Skin of body (tissue), 2 donors: ENCODE measurements around the gene F13A1. TPM values are rescaled to one million over a fixed set of nuclear protein-coding genes. Genes with fewer than 3 reads are reported as not detected.
A peak's percentile ranks its signal among the peaks of the same experiment; 100 is the strongest.

Experiments used
- DNase-seq: peaks from one replicate; lab custom pipeline; 2025; lab: John Stamatoyannopoulos, UW
- total RNA-seq: library from RNA; depleted of rRNA; stranded (reverse); fragments of >200 nt; gene quantifications from one replicate; pipeline ENCODE4 v1.2.3, GENCODE V29; 2014

F13A1 gene
- total RNA-seq = 106 TPM

DNA sequence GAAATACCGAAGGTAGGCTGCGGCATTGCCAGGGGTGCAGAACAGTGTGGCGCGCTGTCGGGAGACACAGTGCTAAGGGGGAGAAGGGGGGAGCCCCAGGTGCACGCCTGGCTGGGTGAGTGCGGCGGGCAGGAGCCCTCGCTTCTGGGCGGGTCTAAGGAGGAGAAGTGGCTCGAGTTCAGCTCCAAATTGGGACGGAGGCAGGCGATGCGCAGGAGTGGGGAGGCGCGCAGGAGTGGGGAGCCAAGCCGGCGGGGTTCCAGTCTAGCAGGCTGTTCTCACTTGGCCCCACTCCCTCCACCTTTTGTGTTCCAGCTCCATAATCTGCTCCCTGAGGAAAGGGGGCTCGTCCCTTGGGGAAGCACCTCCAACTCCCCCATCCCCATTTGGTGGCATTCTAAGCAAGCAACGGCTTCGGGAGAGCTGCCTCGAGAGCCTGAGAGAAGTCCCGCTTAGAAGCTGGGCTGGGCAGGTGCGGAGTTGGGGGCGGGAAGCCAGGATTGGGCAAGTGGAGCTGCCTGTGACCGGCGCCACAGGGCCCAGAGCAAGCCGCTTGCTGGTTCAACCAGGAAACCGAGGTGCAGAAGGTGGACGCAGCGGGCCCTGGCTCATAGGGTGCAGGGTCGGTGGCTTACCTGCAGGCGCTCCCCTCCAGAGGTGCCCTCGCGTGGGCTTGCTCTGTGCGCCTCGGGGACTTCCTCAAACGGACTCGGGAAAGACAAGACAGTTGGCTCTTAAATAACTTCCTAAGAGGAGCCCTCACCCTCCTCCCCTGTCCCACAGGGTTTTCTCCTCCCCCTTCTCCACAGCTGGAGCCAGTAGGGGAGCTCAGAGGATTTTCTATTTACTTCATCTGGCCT, at the start of gene F13A1:
Gene F13A1, minus strand, starts transcription at position 711 of the 860 bp plus-strand sequence. CDS start 1,998 bp downstream, outside the sequence.
- DNase-seq = no peak

DNA sequence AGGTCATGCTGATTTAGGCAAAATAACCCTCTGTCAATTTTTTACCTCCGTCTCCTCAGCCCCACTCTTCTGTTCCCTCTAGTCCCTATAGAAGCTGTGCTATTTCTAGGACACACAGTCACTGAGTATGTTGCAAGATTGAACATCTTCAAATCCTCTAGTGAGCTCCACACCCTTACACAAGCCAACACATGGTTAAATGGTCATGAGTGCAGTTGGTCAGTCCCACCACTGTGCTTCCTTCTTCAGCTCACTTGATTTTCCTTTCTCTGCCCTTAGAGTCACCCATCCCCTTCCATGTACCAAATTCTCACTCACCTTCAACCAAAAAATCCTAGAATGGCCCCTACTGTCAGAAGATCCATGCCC, 48.2 kb upstream of the F13A1 start:
- DNase-seq = no peak

DNA sequence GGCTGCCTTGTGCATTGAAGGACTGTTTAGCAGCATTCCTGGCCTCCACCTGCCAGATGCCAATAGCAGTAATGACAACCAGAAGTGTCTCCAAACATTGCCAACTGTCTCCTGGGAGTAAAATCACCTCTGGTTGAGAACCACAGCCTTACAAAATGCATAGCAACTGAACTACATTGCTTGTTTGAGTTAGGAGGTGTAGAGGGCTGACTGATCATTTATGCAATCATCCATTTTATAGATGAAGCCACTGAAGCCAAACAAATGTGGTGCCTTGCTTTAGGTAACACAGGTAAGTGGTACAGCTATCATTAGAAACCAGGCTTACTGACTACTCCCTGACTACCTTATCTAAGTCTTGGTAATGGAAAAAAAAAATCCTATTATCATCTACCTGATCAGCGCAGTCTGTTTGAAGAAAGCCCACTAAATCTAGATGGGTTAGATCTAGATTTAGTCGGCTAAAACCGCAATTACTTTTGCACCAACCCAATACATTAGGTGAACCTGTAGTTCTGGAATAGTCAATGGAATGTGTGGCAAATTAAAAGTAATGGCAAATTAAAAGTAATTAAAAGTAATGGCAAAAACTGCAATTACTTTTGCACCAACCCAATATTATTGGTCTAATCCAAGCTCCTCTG, 47.7 kb upstream of the F13A1 start:
- no peak for DNase-seq

DNA sequence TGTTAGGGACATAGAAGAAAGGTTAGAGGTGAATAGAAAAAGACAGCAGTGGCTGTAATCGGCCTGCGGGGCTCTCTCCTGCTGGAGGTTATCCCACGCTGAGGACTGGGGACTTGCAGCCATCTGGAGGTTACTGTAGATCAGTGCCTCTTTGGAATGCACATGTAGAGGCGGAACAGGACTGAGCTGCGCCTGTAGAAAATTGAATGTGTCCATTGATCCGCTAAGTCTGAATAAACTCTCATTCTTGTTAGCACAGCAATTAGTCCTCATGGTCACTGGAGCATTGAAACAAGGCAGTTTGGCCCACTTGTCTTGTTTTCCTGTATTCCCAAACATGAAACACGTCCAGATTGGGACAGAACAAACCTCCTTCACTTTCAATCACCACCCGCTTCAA, 46.3 kb upstream of the F13A1 start:
- DNase-seq = no peak

DNA sequence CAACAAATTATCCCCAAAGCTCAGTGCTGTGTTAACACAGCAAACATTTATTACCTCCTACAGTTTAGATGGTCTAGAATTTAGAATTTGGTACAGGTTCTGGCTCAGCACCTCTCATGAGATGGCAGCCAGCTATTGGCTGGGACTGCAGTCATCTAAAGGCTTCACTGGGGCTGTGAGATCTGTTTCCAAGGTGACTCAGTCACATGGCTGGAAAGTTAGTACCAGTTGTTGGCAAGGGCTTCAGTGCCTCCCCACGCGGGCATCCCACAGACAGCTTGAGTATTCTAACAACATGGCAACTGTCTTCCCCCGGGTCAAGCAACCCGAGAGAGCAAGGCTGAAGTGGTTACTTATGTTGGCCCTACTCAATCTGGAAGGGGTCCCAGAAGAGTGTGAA, 44.8 kb upstream of the F13A1 start:
- no peak for DNase-seq

DNA sequence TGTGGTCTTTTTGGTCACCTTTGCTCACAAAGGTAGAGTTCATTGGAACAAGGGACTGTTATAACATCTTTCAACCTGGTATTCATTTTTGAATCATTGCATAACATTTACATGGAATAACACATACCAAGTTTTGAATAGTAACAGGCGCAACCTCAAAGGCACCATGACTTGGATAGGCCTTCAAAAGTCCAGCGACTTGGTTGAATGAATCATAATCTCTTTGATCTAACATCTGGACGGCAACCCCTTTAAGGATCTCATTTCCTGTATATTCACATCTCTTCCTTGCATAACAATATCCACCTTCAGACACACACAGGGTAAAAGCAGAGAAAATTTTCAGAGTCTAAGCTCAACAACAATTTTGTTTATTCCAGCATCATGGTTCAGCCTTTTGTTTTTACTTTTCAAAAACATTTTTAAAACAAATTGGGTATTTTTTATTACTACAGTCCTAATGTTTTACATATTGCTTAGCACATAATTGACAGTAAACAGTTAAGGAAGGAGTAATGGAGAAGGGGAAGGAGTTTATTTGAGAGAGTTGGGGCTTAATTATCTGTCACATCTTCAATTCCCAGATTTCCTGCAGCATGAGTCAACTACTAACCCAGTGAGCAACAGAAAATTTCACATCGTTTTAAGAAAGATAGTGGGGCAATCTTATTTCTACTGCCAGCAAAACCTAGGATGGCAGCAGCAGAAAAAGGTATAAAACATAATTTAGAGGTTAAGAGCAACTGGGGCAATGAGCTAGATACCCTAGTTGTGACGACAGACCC, 41.8 kb upstream of the F13A1 start:
- DNase-seq = no peak

DNA sequence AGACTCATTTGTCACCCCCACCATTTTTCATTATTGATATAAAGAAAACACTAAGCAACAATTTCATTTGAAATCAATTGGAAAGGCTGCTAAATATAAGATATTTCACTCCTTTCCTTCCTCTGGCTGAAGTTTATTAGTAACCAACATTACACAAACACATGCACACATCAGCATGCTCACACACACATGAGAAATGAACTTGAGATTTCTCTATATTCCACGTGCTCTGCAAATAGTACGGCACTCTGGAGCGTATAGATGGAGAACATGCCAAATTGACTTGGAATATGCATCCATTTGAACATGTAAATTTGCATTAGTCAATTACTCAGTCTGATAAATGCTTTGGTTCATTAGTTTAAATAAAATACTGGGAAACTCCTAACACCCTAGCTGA, 37.1 kb upstream of the F13A1 start:
- no peak for DNase-seq

DNA sequence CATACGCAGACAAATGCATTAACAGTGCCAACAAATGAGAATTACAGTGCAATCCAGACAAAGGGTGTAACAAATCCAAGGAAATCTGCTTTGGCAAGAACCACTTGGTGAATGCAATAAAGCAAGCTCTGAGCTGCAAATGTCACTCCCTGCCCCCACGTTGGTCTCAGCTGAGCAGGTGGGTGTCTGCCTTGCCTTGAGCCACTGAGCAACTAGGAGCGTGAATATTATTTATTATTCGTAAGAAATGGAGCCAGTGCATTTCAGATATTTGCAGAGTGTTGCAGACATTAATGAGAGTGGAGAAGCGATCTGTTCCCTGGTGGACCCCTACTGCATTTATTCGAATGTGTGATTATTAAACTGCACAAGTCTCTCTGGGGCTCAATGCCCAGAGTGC, 36.6 kb upstream of the F13A1 start:
- no peak for DNase-seq

DNA sequence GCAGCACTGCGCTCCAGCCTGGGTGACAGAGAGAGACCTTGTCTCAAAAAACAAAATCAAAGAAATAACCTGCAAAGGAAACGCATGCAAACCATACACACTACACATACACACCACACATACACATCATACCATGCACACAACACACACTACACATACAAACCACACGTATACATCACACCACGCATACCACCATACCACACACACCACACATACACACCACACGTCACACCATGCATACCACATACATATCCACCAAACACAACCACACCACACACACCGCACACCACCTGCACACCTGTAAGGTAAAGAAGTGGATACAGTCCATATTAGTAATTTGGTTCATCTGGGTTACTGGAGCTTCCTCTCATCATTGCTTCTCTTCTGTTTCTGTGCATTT, 32.3 kb upstream of the F13A1 start:
- no peak for DNase-seq

DNA sequence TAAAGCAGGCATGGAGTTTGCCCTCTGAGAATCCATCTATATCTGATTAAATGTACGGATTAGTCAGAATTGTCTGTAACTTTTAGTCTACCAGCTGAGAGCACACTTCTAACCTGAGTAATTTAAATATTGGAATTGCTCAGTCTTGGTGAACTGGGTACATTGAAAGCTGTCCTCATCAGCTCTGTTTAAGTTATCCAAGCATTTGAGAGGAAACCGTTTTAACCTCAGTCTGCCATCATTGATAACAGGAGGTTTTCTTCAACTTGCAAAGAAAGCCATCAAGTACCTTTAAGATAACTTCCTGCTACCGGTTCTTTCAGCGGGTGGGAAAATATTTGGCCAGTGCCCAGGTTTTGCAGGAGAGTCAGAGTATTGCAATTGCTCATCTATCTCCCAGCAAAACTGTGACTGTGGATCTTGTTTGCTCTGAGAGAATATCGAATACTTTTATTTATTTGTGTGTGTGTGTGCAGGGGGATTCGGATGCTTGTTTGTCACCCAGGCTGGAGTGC, 31.1 kb upstream of the F13A1 start:
- DNase-seq = no peak

DNA sequence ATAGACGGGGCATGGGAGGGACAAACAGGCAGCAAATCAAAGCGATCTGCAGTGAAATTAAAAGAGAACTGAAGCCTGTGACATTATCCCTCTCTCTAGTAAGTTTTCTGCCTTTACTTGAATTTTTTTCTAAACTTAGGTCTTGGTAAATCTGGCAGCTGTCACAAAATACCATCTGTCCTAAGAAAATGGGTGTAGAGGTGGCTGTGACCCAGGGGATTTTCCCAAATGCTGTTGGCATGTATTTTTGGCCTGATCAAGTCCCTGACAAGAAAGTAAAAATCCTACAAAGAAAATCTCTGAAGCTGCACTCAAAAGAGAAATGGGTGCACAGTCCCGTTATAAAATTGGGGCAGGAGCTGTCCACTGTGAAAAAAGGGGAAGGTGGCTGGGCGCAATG, 30.2 kb upstream of the F13A1 start:
- DNase-seq = no peak

DNA sequence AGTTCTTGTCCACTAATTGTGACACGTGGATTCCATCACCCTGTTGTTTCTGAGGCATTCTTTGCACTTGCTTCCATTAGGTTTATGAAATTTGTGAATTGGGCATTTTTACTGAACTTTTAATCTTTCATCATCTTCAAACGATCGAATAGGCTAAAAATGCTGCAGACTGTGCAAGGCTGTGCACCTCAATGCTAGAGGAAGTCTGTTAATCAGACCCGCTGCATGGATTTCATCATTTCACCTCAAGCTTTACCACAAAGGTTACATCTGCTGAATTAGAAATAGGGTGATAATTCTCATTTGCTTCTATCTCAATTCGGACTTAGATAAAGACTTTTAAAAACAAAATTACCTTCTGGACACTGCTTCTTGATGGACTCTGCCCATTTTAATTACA, 27.8 kb upstream of the F13A1 start:
- no peak for DNase-seq

DNA sequence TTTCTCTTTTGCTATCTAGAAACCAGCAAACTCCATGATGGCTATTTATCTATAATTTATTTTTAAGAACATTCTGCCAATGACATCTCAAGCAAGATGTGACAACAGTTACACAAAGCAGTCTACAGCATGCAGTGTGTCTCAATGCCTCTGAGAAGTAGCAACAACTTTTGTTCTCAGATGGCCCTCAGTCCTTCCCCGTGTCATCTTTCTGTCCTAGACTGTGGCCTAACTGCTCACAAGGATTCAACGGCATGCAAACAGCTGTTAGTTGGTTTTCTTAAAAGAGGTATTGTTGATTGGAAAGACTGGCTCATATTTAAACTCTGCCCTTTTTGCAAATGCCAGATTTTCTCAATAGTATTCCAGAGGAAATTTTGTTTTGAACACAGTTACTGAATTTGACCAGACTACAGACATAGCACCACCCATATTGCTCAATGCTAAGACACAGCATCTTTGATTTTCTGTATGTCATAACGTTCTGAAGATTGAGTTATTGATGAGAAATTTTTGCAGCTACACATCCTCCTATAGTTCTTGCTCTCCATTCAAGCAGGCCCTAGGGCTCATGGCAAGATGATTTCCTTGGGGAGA, 26.1 kb upstream of the F13A1 start:
- no peak for DNase-seq

DNA sequence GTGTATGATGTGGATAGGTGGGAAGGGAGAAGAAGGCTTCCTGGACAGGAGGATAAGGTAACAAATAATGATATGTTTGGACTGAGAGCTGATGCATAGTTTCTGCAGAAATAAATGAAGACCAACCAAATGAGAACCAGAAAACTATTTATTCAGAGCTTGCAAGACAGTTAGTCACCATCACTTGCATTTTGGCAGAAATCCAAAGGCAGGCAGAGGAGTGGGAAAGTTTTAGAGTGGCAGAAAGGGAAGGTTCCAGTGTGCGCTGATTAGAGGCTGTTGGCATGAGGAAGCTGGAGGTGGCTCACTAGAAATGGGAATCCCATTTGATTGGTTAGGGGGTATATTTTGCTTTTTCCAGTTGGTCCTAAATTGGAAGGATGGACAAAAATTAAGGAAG, 13.0 kb upstream of the F13A1 start:
- DNase-seq = no peak

DNA sequence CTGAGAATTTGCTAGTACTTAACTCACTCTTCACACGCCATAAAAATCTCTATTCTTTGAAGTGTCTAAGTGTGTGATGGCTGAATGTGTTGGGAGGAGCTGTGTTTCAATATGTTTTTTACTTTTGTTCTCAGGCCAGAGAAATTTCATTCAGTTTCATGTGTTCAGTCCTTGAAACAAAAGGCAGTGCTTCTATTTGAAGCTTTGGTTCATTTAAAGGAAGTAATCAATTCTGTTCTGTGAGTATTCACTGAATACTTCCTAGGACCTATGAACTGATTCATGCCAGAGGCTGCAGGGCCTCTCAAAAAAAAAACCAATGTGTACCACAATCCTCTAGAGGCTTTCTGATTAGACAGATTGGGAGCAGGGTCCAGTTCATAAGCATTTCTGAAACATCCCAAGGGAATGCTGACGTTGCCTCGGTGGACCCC, 12.4 kb upstream of the F13A1 start:
- DNase-seq = no peak

DNA sequence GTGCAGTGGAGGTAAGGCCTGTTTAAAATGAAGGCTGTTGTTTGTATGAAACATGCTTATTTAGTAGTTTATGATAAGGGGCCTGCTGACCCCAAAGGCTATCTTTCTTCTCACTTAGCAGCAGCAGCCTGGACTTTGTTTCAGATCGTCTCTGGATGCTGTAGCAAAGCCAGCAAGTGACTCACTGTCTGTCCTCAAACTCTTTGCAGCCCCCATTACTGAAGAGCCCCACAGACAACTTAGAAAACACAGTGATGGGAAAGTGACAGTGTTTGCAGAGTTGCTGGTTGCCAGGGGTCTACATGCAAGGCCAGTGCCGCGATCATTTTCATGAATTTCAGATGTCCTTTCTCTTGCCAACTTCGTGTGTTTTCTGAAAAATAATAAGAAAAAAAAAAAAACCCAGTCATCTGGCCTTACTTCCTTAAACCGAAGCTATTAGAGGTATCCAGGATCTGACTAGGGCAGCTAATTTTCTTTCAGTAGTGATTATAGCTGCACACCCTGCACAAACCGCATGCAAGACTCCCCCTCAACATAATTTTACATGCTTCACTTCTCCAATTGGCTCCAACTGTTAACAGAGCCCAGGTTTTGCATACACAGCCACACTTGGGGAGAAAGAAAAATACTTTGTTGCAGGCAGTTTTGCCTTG, 11.6 kb upstream of the F13A1 start:
- peak; percentile 31 for DNase-seq

DNA sequence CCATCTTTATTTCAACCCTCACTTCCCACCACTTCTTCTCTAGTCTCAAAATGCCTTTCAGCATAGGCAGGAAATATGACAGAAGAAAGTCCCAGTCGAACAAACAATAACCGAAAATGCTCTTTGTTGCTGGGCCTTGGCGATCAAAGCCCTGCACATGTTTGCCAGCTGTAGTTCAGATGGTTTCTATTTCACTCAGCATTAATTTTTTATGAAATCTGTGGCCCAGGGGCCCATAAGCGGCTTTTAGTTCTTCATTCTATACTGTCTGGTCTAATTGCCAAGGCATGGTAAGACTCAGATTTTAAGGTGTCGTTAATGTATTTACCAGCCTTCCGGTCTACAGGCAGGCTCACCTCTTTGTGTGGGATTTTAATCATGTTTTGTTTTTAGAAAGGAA, 10.9 kb upstream of the F13A1 start:
- DNase-seq = peak; percentile 65

DNA sequence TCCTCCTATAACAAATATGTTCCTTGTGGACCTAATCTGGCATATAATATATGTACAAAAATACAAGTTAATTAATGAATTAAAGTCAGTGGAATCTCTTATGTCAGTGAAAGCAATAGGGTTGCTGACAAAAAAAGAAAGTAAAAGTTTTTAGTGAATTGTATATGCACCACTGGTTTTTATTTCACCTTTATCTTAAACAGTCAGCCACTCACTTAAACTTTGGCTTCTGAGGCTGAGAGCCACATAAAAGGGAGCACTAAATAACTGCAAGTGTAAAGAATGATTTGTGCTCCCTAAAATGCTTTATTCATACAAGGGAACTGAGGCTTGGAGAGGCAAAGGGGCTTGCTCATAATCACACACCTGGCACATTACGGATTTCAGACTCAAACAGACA, 9.9 kb upstream of the F13A1 start:
- no peak for DNase-seq

DNA sequence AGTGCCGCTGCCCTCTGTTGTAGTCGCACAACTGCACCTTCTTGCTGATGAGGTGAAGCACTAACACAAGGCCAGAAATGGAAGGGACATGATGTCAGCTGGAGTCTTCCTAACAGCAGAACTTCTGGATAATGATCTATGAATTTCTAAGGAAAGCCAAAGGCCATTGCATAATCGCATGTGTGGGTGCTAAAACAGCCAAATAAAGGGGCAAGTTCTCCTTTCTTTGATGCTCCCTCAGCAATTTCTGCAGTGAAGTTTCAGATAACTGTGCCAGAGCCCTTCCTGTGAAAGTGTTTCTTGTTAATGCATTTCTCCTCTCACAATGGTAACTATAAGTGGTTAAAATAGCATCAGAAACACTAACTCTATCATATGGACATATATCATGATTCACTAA, 8.0 kb upstream of the F13A1 start:
- no peak for DNase-seq

DNA sequence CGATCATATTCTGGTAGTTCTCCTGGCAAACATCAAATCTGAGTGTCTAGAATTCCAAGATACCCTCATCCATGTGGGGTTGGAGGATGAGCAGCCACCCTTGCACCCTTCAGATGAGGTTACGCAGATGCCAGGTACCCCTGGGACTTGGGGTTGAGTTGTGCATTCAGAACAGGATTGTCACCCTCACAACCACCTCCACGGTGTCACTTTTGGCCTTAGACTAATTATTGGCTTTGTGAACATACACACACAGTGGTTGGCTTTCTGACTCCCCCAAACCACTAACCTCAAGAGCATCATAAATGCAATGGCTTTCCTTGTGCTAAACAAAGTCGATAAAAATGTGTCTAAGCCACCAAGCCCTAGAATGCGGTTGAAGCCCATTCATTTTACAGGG, 2.9 kb upstream of the F13A1 start:
- DNase-seq = no peak

DNA sequence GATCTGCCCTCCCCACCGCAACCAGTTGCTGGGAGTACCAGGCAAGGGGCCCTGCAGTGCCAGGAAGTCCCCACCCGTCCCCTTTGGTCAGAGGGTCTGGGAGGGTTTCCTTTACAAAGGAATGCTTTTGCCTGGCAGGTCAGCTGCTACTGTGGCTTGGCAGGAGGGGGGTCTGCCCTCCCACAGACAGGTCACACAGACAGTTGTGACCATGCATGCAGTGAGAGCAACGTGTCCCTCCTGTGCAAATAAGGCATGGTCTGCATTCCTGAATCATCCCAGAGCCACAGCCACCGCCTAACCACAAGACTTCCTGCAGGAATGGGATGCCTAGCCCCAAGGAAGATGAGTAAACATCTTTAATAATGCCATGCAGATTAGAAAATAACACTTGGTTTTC, 439 bp upstream of the F13A1 start:
- DNase-seq = no peak
